ENCODE data around the gene EFNB2. TPM values are rescaled to one million over a fixed set of nuclear protein-coding genes. Genes with fewer than 3 reads are reported as not detected.

Gene EFNB2
- total RNA-seq, 1 experiment from 2014 or later, result 0.24 TPM

GRCh38 chr13:106529415-106530170 is 5.9 kb downstream of the EFNB2 start:
- DNase-seq (ENCODE audit: low read depth, low spot score), result no peak
- in situ Hi-C loops (cut with HindIII; ENCODE audit: low pct_unique_long_range_greater_than_20kb, low sequenced_read_pairs), result no loop called here

DNA sequence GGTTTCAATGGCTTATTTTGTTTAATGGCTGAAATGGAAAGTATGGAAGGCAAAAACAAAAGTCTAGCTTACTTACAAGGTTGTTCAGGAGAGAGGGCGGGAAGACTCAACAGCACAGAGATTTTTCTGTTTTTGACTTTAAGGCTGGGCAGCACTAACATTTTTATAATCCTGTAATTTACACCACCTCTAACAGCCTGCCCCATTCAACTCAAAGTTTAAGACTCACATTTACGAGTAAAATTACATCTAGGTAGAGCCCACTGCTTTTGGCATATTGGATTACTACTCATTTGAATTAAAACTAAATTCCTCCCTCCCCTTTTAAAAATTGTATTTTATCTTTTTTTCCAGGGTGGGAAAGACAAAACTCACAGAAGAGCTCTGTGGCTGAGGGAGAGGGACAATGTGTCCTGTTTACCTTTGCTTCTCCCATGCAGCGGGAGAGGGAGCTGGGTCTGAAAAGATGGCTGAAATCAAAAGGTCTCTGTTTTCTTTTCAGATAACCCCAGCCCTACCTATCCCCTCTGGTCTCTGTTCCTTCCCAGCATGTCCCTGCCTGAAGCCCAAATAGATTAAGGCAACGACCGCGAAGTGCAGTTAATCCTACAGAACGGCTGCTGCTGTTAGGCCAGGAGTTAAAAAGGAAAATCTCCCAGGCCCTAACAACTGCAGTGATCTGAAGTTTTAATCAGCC is 6.6 kb downstream of the EFNB2 start:
- in situ Hi-C loops (cut with HindIII; ENCODE audit: low pct_unique_long_range_greater_than_20kb, low sequenced_read_pairs), result no loop called here
- DNase-seq (ENCODE audit: low read depth, low spot score), result no peak

DNA sequence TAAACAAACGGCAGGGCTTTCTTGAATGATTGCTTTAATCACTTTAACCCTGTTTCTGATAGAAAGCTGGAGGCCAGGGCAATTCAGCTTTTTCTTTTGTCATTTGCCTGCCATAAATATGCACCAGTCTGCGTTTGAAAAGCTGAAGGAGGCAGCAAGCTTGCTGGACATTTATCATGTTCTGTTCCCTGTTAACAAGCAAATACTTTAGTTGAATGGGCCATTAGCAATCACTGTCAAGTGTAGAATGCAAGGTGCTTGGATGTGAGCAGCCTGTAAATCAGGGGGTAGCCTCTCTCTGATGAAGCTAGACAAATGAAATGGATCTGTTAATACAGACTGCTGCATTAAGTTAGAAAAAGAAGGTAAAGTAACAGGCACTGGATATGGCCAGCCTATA is 7.6 kb downstream of the EFNB2 start:
- no peak for DNase-seq (ENCODE audit: low read depth, low spot score)
- in situ Hi-C loops (cut with HindIII; ENCODE audit: low pct_unique_long_range_greater_than_20kb, low sequenced_read_pairs), result no loop called here

DNA sequence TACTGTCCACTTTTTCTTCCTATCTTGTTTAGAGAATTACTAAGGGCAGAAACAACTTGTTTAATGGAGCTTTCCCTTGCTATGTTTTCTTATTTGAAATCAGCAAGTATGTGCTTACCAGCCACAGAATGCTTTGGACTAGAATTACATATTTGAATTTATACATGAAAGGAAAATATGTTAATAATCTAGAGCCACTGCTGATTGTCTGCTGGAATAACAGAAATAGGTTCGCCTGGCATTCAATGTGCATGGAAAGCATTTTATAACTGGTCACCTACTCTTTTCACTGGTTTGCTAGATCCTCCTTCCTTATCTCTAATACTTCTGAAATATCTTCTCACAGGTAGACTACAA is 8.0 kb downstream of the EFNB2 start:
- in situ Hi-C loops (cut with HindIII; ENCODE audit: low pct_unique_long_range_greater_than_20kb, low sequenced_read_pairs), result no loop called here
- no peak for DNase-seq (ENCODE audit: low read depth, low spot score)

GRCh38 chr13:106526738-106527444 is 8.6 kb downstream of the EFNB2 start:
- in situ Hi-C loops (cut with HindIII; ENCODE audit: low pct_unique_long_range_greater_than_20kb, low sequenced_read_pairs), result no loop called here
- DNase-seq (ENCODE audit: low read depth, low spot score), result no peak

- no peak for DNase-seq (ENCODE audit: low read depth, low spot score)
- in situ Hi-C loops (cut with HindIII; ENCODE audit: low pct_unique_long_range_greater_than_20kb, low sequenced_read_pairs), result no loop called here
Measured at GRCh38 chr13:106525865-106526264, 9.6 kb downstream of the EFNB2 start.

GRCh38 chr13:106524108-106524507 is 11.4 kb downstream of the EFNB2 start:
- in situ Hi-C loops (cut with HindIII; ENCODE audit: low pct_unique_long_range_greater_than_20kb, low sequenced_read_pairs), result no loop called here

GRCh38 chr13:106523576-106523975 is 11.9 kb downstream of the EFNB2 start:
- in situ Hi-C loops (cut with HindIII; ENCODE audit: low pct_unique_long_range_greater_than_20kb, low sequenced_read_pairs), result no loop called here
- no peak for DNase-seq (ENCODE audit: low read depth, low spot score)

More at GRCh38 chr13:106524108-106524507, 11.4 kb downstream of the EFNB2 start:
- no peak for DNase-seq (ENCODE audit: low read depth, low spot score)

DNA sequence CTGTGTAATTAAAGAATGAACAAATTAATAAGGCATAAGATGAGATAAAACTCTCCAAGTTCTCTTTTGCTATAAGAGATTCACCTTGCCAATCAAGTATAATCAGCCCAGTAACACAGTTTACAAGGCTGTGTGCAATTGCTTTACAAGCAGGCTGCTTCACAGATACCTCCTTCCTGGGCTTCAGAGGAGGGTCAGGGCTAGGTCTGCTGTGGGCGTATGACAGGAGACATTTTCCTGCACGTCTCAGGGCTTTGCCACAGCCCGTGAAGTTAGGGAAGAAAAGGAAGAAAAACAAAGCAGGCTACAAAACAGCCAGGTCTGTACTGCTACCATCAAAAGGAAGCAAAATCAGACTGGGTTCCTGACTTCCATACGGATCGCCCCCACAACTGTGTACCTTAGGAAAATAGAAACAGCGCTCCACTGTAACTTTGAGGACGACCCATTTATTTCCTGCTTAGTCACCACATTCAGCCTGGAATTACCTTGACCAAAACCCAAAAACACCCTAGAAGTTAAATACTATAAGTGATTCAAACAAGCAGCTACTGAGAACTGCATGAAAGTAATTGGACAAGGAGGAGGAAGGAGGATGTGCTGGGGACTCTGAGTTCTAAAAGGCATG is 12.4 kb downstream of the EFNB2 start:
- no peak for DNase-seq (ENCODE audit: low read depth, low spot score)
- in situ Hi-C loops (cut with HindIII; ENCODE audit: low pct_unique_long_range_greater_than_20kb, low sequenced_read_pairs), result no loop called here

DNA sequence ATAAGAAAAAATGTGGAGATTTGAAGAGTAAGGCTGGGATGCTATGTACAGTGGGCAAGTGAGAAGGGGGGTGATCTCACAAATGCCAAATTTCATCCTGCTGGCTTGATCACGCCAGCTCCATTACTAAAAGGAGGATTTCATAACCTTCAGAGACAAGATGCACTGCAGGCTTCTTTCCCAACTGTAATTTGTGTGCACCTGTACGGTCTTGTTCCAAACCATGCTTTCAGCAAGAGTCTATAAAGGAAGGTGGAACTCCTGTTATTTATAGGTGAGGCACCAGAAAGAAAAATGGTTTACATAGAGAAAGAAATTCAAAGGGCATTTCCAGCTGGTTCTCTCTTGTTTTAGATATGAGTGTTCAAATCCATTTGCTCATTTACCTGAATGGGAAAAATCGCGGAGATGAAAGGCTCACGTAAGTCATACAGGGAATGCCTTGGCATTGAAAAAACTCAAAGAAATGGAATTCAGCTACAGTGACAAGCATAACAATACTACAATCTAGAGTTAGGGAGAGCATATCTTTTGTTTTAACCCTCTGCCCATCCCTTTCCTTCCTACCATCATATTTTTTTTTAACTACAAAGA is 13.3 kb downstream of the EFNB2 start:
- in situ Hi-C loops (cut with HindIII; ENCODE audit: low pct_unique_long_range_greater_than_20kb, low sequenced_read_pairs), result no loop called here
- DNase-seq (ENCODE audit: low read depth, low spot score), result no peak

- DNase-seq (ENCODE audit: low read depth, low spot score), result no peak
- in situ Hi-C loops (cut with HindIII; ENCODE audit: low pct_unique_long_range_greater_than_20kb, low sequenced_read_pairs), result no loop called here
Measured at GRCh38 chr13:106521095-106521799, 14.2 kb downstream of the EFNB2 start.

DNA sequence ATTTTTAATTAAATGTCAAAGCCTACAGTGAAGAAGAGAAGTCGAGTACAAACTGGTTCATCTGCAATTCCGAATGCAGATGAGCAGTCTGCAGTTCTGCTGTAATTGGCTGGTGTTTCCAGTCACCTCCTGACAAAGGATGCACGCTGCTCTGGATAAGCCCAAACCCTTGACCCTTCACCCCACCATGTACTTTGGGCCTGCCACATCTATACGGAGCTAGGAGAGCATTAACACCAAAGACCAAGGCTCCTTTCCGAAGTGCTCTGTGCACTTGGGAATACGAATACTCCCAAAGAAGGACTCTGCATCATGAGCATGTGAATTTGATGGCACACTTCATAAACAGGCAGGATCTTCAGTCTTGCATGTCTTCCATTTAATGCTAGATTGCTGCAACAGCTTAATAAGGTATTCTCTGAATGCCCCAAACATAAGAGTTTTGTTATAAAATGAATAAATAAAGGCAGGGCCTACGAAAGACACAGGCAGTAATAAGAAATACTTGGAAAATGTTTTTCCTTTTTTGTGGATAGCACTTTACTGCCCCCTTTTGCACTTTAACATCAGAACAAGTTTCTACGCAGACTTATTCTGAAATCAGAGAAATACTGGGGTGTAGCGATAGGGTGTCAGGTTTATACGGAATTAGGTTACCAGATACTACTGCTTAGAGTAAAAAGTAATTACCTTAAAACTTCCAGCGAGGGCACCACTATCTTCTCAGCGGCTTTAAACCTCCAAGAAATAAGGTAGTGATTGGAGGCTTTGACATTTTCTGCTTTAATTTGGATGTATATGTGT is 15.0 kb downstream of the EFNB2 start:
- peak; percentile 22 for DNase-seq (ENCODE audit: low read depth, low spot score)
- in situ Hi-C loops (cut with HindIII; ENCODE audit: low pct_unique_long_range_greater_than_20kb, low sequenced_read_pairs), result no loop called here

DNA sequence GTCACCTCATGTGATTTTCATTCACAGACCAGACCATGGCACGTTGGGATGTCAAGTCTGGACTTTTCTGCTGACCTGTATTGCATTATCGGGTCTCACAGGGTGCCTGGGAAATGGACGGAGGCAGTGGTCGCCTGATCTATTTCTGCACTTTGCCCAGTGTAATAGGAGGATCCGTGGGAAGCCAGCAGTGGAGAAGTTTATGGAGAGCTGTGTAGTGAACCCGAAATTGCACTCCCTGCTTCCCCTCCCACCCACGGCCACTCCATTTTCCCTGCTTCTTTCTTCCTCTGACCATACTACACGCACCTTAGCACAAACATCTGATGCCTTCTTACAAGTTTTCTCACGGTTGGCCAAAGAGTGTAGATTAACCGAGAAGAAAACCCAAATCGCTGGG is 16.9 kb downstream of the EFNB2 start:
- no peak for DNase-seq (ENCODE audit: low read depth, low spot score)
- in situ Hi-C loops (cut with HindIII; ENCODE audit: low pct_unique_long_range_greater_than_20kb, low sequenced_read_pairs), result no loop called here

DNA sequence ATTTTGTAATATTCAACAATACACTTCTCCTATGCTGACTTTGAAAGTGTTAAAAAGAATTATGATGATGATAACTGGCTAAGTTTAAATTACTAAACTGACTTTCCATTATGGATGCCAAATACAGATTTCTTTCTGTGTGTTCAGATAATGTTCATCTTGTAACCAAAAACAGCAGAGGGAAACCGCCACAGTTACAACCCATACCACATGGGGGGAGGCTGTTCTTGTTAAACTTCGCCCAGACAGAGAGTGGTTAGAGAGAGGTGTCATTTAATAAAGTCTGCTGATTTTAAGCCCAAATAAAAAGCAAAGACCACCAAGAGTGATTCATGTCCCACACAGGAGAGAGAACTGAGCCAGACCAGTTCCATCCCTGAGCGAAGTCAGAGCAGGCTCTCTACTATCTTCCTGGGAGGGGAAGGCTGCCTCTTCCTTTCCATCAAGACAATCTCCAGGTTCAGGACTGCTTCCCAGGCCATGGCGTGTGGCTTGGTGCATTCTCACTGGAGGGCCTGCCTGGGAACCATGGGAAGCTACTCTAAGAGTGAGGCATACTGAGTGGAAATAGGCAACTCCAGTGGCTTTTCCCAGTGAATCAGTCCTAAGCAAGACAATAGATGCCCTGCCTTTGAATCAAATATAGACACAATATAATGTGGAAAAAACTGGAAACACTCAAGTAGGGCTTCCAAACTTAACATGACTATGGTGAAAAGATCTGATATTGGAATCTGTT is 18.2 kb downstream of the EFNB2 start:
- no peak for DNase-seq (ENCODE audit: low read depth, low spot score)
- in situ Hi-C loops (cut with HindIII; ENCODE audit: low pct_unique_long_range_greater_than_20kb, low sequenced_read_pairs), result no loop called here

- in situ Hi-C loops (cut with HindIII; ENCODE audit: low pct_unique_long_range_greater_than_20kb, low sequenced_read_pairs), result no loop called here
- no peak for DNase-seq (ENCODE audit: low read depth, low spot score)
Measured at GRCh38 chr13:106515635-106516254, 19.7 kb downstream of the EFNB2 start.
